PC-9 (cell line): ENCODE results near the gene LILRA1. TPM values are rescaled to one million over a fixed set of nuclear protein-coding genes. Genes with fewer than 3 reads are reported as not detected.
"Not testable (repeated sequence)": the region's sequence is repeated elsewhere in the genome, so short reads cannot be mapped to it uniquely, and the experiment has no call there.

Experiments
- BruUV-seq: library from RNA; stranded (reverse); fragments of 400-500 nt; replicated peaks from 2 replicates; lab custom pipeline; 2021; lab: Mats Ljungman, UMichigan
- CTCF ChIA-PET: fragments of 300-600 bp; sonication (Branson Sonifier 250); formaldehyde crosslinking; loops from one replicate; lab custom pipeline; 2022; ENCODE audit warnings: antibody characterized with exemption; lab: Charles Lee
- POLR2A ChIA-PET: fragments of 300-600 bp; sonication (Branson Sonifier 250); formaldehyde crosslinking; loops from one replicate; lab custom pipeline; 2022; ENCODE audit warnings: antibody characterized with exemption; ENCODE audit not compliant: unreplicated experiment; lab: Charles Lee
- DNase-seq, 2 experiments: peaks; one replicate each; pipeline versions ENCODE4 v3.0.0 to v3.0.0-alpha.2; 2015 to 2022; ENCODE audit warnings: mixed read lengths in 1 of 2
- H2AFZ ChIP-seq: fragments of 200-600 bp; sonication (generic); 2 replicates; pipeline ENCODE4 v1.8.1; 2017; ENCODE audit warnings: antibody characterized with exemption
- H3F3A ChIP-seq: fragments of 200-600 bp; sonication (generic); 2 replicates; pipeline ENCODE4 v1.8.1; 2017; ENCODE audit warnings: antibody characterized with exemption, mild to moderate bottlenecking, low read depth; ENCODE audit not compliant: insufficient read depth
- H3K27ac ChIP-seq: fragments of 200-600 bp; sonication (generic); 2 replicates; pipeline ENCODE4 v1.6.1; 2016; ENCODE audit warnings: mixed run types
- H3K27me3 ChIP-seq: fragments of 200-600 bp; sonication (generic); 2 replicates; pipeline ENCODE4 v1.6.1; 2016; ENCODE audit warnings: low read depth, mixed run types; ENCODE audit not compliant: insufficient read depth
- H3K36me3 ChIP-seq: fragments of 200-600 bp; sonication (generic); 2 replicates; pipeline ENCODE4 v1.6.1; 2016; ENCODE audit warnings: low read depth, mixed run types
- H3K4me1 ChIP-seq: fragments of 200-600 bp; sonication (generic); replicated peaks from 2 replicates; pipeline ENCODE4 v1.6.1; 2016; ENCODE audit warnings: mixed run types; ENCODE audit not compliant: insufficient read depth
- H3K4me2 ChIP-seq: fragments of 200-600 bp; sonication (generic); 2 replicates; pipeline ENCODE4 v1.6.1; 2017; ENCODE audit warnings: mixed run types
- H3K4me3 ChIP-seq: fragments of 200-600 bp; sonication (generic); 2 replicates; pipeline ENCODE4 v1.6.1; 2016; ENCODE audit warnings: mixed run types
- H3K79me2 ChIP-seq: fragments of 200-600 bp; sonication (generic); 2 replicates; pipeline ENCODE4 v1.6.1; 2017; ENCODE audit warnings: low read depth, mixed run types
- H3K9me2 ChIP-seq: fragments of 200-600 bp; sonication (generic); 2 replicates; pipeline ENCODE4 v1.8.1; 2017; ENCODE audit warnings: mild to moderate bottlenecking; ENCODE audit not compliant: insufficient read depth
- H3K9me3 ChIP-seq: fragments of 200-600 bp; sonication (generic); 2 replicates; pipeline ENCODE4 v1.8.1; 2016; ENCODE audit warnings: low read depth; ENCODE audit not compliant: insufficient read depth
- H4K20me1 ChIP-seq: fragments of 200-600 bp; sonication (generic); 2 replicates; pipeline ENCODE4 v1.8.1; 2017; ENCODE audit not compliant: insufficient read depth
- EZH2 ChIP-seq: fragments of 200-600 bp; sonication (generic); IDR thresholded peaks from 2 replicates; pipeline ENCODE4 v1.8.0; 2017; ENCODE audit warnings: antibody characterized with exemption, low read depth
- intact Hi-C: fragments of 100-400 bp; cut with micrococcal nuclease; formaldehyde crosslinking; loops from one replicate; pipeline ENCODE4 v1.10.0; 2022; ENCODE audit not compliant: unreplicated experiment
- total RNA-seq: library from RNA; stranded (reverse); gene quantifications from 2 replicates; pipeline ENCODE4 v1.2.3, GENCODE V29; 2021
- TF ChIP-seq, protein P1 (sequence below): fragments of 200-600 bp; sonication (generic); conservative IDR thresholded peaks from 2 replicates; pipeline ENCODE4 v1.6.1; 2017; ENCODE audit warnings: mixed run types, antibody characterized with exemption, mild to moderate bottlenecking, moderate library complexity

LILRA1 gene
- total RNA-seq, 1 experiment from 2014 or later, result not detected

- CTCF ChIA-PET, result no interaction called here
- TF ChIP-seq, protein P1, sequence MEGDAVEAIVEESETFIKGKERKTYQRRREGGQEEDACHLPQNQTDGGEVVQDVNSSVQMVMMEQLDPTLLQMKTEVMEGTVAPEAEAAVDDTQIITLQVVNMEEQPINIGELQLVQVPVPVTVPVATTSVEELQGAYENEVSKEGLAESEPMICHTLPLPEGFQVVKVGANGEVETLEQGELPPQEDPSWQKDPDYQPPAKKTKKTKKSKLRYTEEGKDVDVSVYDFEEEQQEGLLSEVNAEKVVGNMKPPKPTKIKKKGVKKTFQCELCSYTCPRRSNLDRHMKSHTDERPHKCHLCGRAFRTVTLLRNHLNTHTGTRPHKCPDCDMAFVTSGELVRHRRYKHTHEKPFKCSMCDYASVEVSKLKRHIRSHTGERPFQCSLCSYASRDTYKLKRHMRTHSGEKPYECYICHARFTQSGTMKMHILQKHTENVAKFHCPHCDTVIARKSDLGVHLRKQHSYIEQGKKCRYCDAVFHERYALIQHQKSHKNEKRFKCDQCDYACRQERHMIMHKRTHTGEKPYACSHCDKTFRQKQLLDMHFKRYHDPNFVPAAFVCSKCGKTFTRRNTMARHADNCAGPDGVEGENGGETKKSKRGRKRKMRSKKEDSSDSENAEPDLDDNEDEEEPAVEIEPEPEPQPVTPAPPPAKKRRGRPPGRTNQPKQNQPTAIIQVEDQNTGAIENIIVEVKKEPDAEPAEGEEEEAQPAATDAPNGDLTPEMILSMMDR, result no peak
- no peak for TF ChIP-seq EZH2
- Histone ChIP-seq H2AFZ (no peak overlapping the region), H3K9me2 (no peaks in the 10 kb centered on the region), H3F3A (no peaks in the 10 kb centered on the region), H3K36me3 (no peaks in the 10 kb centered on the region), H3K4me1 (no peaks in the 10 kb centered on the region), H3K27ac (no peak overlapping the region), H4K20me1 (no peaks in the 10 kb centered on the region), H3K79me2 (no peaks in the 10 kb centered on the region), H3K4me2 (no peak overlapping the region), H3K9me3 (no peaks in the 10 kb centered on the region), H3K4me3 (no peak overlapping the region), H3K27me3 (peaks cover 93% of the 10 kb centered on the region)
- peak in 1 of 2 experiments; percentile 30 for DNase-seq
- BruUV-seq, result no TSS peak
- intact Hi-C loops, result no loop called here
- POLR2A ChIA-PET, result no interaction called here
Observed at GRCh38 chr19:54586397-54586796, 7.0 kb upstream of the LILRA1 start.

GRCh38 chr19:54587026-54587425 is 6.4 kb upstream of the LILRA1 start:
- H3K4me2 ChIP-seq, result no peak overlapping the region
- H3K4me3 ChIP-seq, result no peak overlapping the region

DNA sequence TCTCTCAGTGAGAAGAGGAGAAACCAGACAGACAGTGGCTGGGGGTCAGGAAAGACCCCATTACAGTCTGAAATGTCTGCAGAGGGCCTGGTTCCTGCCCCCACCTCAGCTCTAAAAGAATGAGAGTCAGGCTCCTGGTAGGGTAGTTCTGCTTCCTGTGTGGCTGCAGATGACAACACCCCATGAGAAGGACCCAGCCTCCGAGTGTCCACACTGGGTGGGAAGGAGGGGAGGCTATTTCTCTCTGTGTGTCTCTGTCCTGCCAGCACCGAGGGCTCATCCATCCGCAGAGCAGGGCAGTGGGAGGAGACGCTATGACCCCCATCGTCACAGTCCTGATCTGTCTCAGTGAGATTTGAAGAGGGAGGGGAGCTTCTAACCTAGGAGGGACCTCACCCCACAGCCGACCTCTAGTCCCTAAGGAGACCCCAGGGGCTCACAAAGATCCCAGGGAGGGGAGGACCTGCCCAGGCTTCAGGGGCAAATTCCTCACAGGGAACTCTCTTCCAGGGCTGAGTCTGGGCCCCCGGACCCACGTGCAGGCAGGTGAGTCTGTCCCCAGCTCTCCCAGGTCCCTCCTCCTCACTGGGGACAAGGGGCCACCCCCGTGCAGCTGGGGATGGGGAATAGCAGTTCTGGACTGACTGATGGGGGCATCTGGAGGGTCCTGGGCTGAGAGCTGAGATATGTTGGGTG is 647 bp downstream of the LILRA1 start:
- POLR2A ChIA-PET, DNase-seq, H3K4me1 ChIP-seq, H2AFZ ChIP-seq, H3F3A ChIP-seq, H3K79me2 ChIP-seq, CTCF ChIA-PET, H3K27ac ChIP-seq, H3K4me2 ChIP-seq, H3K9me3 ChIP-seq, BruUV-seq, H3K9me2 ChIP-seq, intact Hi-C loops, H4K20me1 ChIP-seq, H3K4me3 ChIP-seq, H3K36me3 ChIP-seq: not testable (repeated sequence)
- H3K27me3 ChIP-seq, result peaks cover 99% of the 10 kb centered on the region

More at GRCh38 chr19:54587026-54587425, 6.4 kb upstream of the LILRA1 start:
- no peaks in the 10 kb centered on the region for H3K4me1 ChIP-seq
- no peak overlapping the region for H3K27ac ChIP-seq
- no peaks in the 10 kb centered on the region for H3F3A ChIP-seq
- H4K20me1 ChIP-seq, result no peaks in the 10 kb centered on the region
- intact Hi-C loops, result no loop called here
- POLR2A ChIA-PET, result no interaction called here
- CTCF ChIA-PET, result no interaction called here
- no peaks in the 10 kb centered on the region for H3K79me2 ChIP-seq
- no peak overlapping the region for H2AFZ ChIP-seq
- DNase-seq, result no peak
- no peaks in the 10 kb centered on the region for H3K9me3 ChIP-seq
- H3K36me3 ChIP-seq, result no peaks in the 10 kb centered on the region
- no peaks in the 10 kb centered on the region for H3K9me2 ChIP-seq
- H3K27me3 ChIP-seq, result peaks cover 93% of the 10 kb centered on the region
- BruUV-seq, result no TSS peak
- no peak for TF ChIP-seq EZH2
- TF ChIP-seq, protein P1, result no peak
